GM19324 (cell line): ENCODE measurements around the gene DENND6A.
"Not testable (repeated sequence)": the region's sequence is repeated elsewhere in the genome, so short reads cannot be mapped to it uniquely, and the experiment has no call there.

ENCODE experiments used
- ATAC-seq: cut with Tn5 transposase; IDR thresholded peaks from one replicate; pipeline ENCODE4 v1.9.1; 2021; ENCODE audit warnings: mild to moderate bottlenecking, moderate library complexity; ENCODE audit not compliant: unreplicated experiment, low FRiP score

The DENND6A gene

GRCh38 chr3:57692396-57693147, at the start of gene DENND6A:
Gene DENND6A (minus strand): TSS chr3:57693077. CDS start chr3:57693018, 59 bp downstream.
- peak; percentile 90 for ATAC-seq

GRCh38 chr3:57740027-57740426, 47.1 kb upstream of the DENND6A start:
- ATAC-seq: no peak

GRCh38 chr3:57738391-57738790, 45.5 kb upstream of the DENND6A start:
- no peak for ATAC-seq

- no peak for ATAC-seq
Observed at GRCh38 chr3:57737840-57738239, 45.0 kb upstream of the DENND6A start.

- ATAC-seq: no peak
Observed at GRCh38 chr3:57735405-57735804, 42.5 kb upstream of the DENND6A start.

- ATAC-seq: no peak
Observed at GRCh38 chr3:57733790-57734189, 40.9 kb upstream of the DENND6A start.

- ATAC-seq: no peak
Observed at GRCh38 chr3:57731311-57731710, 38.4 kb upstream of the DENND6A start.

GRCh38 chr3:57730682-57731081, 37.8 kb upstream of the DENND6A start:
- no peak for ATAC-seq

- ATAC-seq: no peak
Observed at GRCh38 chr3:57729334-57730045, 36.6 kb upstream of the DENND6A start.

GRCh38 chr3:57727106-57727505, 34.2 kb upstream of the DENND6A start:
- no peak for ATAC-seq

- ATAC-seq: no peak
Observed at GRCh38 chr3:57726397-57726796, 33.5 kb upstream of the DENND6A start.

- no peak for ATAC-seq
Observed at GRCh38 chr3:57718118-57718517, 25.2 kb upstream of the DENND6A start.

GRCh38 chr3:57717205-57717868, 24.5 kb upstream of the DENND6A start:
- ATAC-seq: no peak

GRCh38 chr3:57715686-57716085, 22.8 kb upstream of the DENND6A start:
- no peak for ATAC-seq

GRCh38 chr3:57709559-57709958, 16.7 kb upstream of the DENND6A start:
- no peak for ATAC-seq

- no peak for ATAC-seq
Observed at GRCh38 chr3:57709031-57709430, 16.2 kb upstream of the DENND6A start.

GRCh38 chr3:57706462-57706861, 13.6 kb upstream of the DENND6A start:
- ATAC-seq: no peak

- not testable (repeated sequence) for ATAC-seq
Observed at GRCh38 chr3:57705351-57705750, 12.5 kb upstream of the DENND6A start.

- no peak for ATAC-seq
Observed at GRCh38 chr3:57701781-57702180, 8.9 kb upstream of the DENND6A start.

- ATAC-seq: no peak
Observed at GRCh38 chr3:57700737-57701136, 7.9 kb upstream of the DENND6A start.

- ATAC-seq: no peak
Observed at GRCh38 chr3:57699591-57699990, 6.7 kb upstream of the DENND6A start.
